DND-41 (cell line): ENCODE results near the gene TMSB10.

Source experiments
- ATAC-seq: fragments of 200-7000 bp; cut with Tn5 transposase; 3 replicates; pipeline ENCODE4 v1.9.1; 2021; ENCODE audit warnings: low read depth; ENCODE audit not compliant: insufficient read depth
- DNase-seq: peaks from one replicate; pipeline ENCODE4 v3.0.0-alpha.2; 2020
- H2AFZ ChIP-seq: 2 replicates; pipeline ENCODE4 v1.6.0; 2012; ENCODE audit warnings: low read depth, low read length
- H3K27ac ChIP-seq: 2 replicates; pipeline ENCODE4 v1.5.1; 2012; ENCODE audit warnings: low read length, inconsistent platforms
- H3K27me3 ChIP-seq: fragments of 200-600 bp; sonication (generic); 2 replicates; pipeline ENCODE4 v1.6.0; 2012; ENCODE audit warnings: low read length, mild to moderate bottlenecking, inconsistent platforms; ENCODE audit not compliant: insufficient read depth, poor library complexity
- H3K36me3 ChIP-seq: 2 replicates; pipeline ENCODE4 v1.5.1; 2012; ENCODE audit warnings: low read length, inconsistent platforms; ENCODE audit not compliant: insufficient read depth
- H3K4me1 ChIP-seq: 2 replicates; pipeline ENCODE4 v1.5.1; 2012; ENCODE audit warnings: mild to moderate bottlenecking, low read length; ENCODE audit not compliant: insufficient read depth
- H3K4me2 ChIP-seq: 2 replicates; pipeline ENCODE4 v1.6.0; 2012; ENCODE audit warnings: mild to moderate bottlenecking, moderate library complexity, low read length, inconsistent platforms; ENCODE audit not compliant: insufficient read depth
- H3K4me3 ChIP-seq, 2 experiments: fragments of 200-600 bp in 1 of 2; shearing (Covaris generic) in 1 of 2; 2 replicates each; pipeline ENCODE4 v1.5.1; 2012 to 2016; ENCODE audit warnings: inconsistent platforms in 2 of 2, low read length in 2 of 2, mild to moderate bottlenecking in 2 of 2, low read depth in 1 of 2, moderate library complexity in 1 of 2
- H3K79me2 ChIP-seq: 2 replicates; pipeline ENCODE4 v1.6.0; 2012; ENCODE audit warnings: low read length, inconsistent platforms; ENCODE audit not compliant: insufficient read depth
- H3K9ac ChIP-seq: 2 replicates; pipeline ENCODE4 v1.6.0; 2012; ENCODE audit warnings: low read depth, mild to moderate bottlenecking, inconsistent platforms, low read length, moderate library complexity
- H3K9me3 ChIP-seq: 2 replicates; pipeline ENCODE4 v1.5.1; 2012; ENCODE audit warnings: low read length, moderate library complexity, mild to moderate bottlenecking, inconsistent platforms; ENCODE audit not compliant: insufficient read depth, severe bottlenecking
- H4K20me1 ChIP-seq: 2 replicates; pipeline ENCODE4 v1.6.0; 2012; ENCODE audit warnings: low read length; ENCODE audit not compliant: insufficient read depth
- CTCF ChIP-seq: IDR thresholded peaks from 2 replicates; pipeline ENCODE4 v1.5.1; 2012; ENCODE audit warnings: borderline replicate concordance, low read length, moderate library complexity, mild to moderate bottlenecking; ENCODE audit not compliant: poor library complexity, severe bottlenecking; ENCODE audit errors: extremely low read depth
- EZH2 ChIP-seq: IDR thresholded peaks from 3 replicates; pipeline ENCODE4 v1.6.1; 2012; ENCODE audit warnings: borderline replicate concordance, low read depth, mild to moderate bottlenecking, moderate library complexity, low read length, inconsistent platforms; ENCODE audit not compliant: severe bottlenecking

TMSB10 gene

GRCh38 chr2:84931384-84931821, 25.9 kb downstream of the TMSB10 start:
- ATAC-seq (no peak), DNase-seq (no peak)
- H3K4me1 ChIP-seq = peaks cover 6% of the 10 kb centered on the region
- TF ChIP-seq EZH2 = no peak
- no peak for TF ChIP-seq CTCF
- no peak overlapping the region for H3K4me3 ChIP-seq
- no peaks in the 10 kb centered on the region for H3K27me3 ChIP-seq
- H3K27ac ChIP-seq = no peak overlapping the region
- no peaks in the 10 kb centered on the region for H3K9me3 ChIP-seq
- no peak overlapping the region for H3K4me2 ChIP-seq
- no peaks in the 10 kb centered on the region for H4K20me1 ChIP-seq
- H3K9ac ChIP-seq = no peak overlapping the region
- no peak overlapping the region for H2AFZ ChIP-seq
- no peaks in the 10 kb centered on the region for H3K79me2 ChIP-seq
- no peaks in the 10 kb centered on the region for H3K36me3 ChIP-seq

GRCh38 chr2:84938194-84938879, 32.9 kb downstream of the TMSB10 start:
- Histone ChIP-seq H3K27ac (no peak overlapping the region), H3K36me3 (no peaks in the 10 kb centered on the region), H3K79me2 (no peaks in the 10 kb centered on the region), H3K4me2 (no peak overlapping the region), H3K9me3 (no peaks in the 10 kb centered on the region), H3K4me1 (no peaks in the 10 kb centered on the region), H3K27me3 (no peaks in the 10 kb centered on the region), H3K9ac (no peak overlapping the region), H2AFZ (no peak overlapping the region), H4K20me1 (no peaks in the 10 kb centered on the region), H3K4me3 (no peak overlapping the region)
- TF ChIP-seq EZH2 (no peak), CTCF (no peak)
- ATAC-seq (no peak), DNase-seq (no peak)

GRCh38 chr2:84939426-84940087, 34.1 kb downstream of the TMSB10 start:
- ATAC-seq = peak; percentile 64; the same call in 2 of the 3 replicates
- Histone ChIP-seq H3K4me2 (no peak overlapping the region), H3K9ac (no peak overlapping the region), H3K27me3 (no peaks in the 10 kb centered on the region), H4K20me1 (no peaks in the 10 kb centered on the region), H3K79me2 (no peaks in the 10 kb centered on the region), H3K4me1 (no peaks in the 10 kb centered on the region), H3K4me3 (no peak overlapping the region), H3K27ac (no peak overlapping the region), H3K9me3 (no peaks in the 10 kb centered on the region), H3K36me3 (no peaks in the 10 kb centered on the region), H2AFZ (peak overlapping the region; percentile 53)
- DNase-seq = peak; percentile 20
- TF ChIP-seq EZH2 = no peak
- no peak for TF ChIP-seq CTCF
